Rectal smooth muscle tissue (tissue), 1 donor: Measurements from ENCODE around the gene RASD1.

ENCODE experiments used
- H3K27ac ChIP-seq: one replicate; pipeline ENCODE4 v1.7.0; 2013; ENCODE audit warnings: low read depth, low read length, inconsistent platforms
- H3K27me3 ChIP-seq: one replicate; pipeline ENCODE4 v1.7.0; 2013; ENCODE audit warnings: low read length; ENCODE audit not compliant: control insufficient read depth, insufficient read depth
- H3K36me3 ChIP-seq: one replicate; pipeline ENCODE4 v1.7.0; 2013; ENCODE audit warnings: low read length; ENCODE audit not compliant: control insufficient read depth, insufficient read depth
- H3K4me1 ChIP-seq: one replicate; pipeline ENCODE4 v1.7.0; 2013; ENCODE audit warnings: low read length; ENCODE audit not compliant: control insufficient read depth, insufficient read depth
- H3K4me3 ChIP-seq: one replicate; pipeline ENCODE4 v1.7.0; 2013; ENCODE audit warnings: low read length
- H3K9ac ChIP-seq: one replicate; pipeline ENCODE4 v1.7.0; 2013; ENCODE audit warnings: low read length

RASD1 gene

DNA sequence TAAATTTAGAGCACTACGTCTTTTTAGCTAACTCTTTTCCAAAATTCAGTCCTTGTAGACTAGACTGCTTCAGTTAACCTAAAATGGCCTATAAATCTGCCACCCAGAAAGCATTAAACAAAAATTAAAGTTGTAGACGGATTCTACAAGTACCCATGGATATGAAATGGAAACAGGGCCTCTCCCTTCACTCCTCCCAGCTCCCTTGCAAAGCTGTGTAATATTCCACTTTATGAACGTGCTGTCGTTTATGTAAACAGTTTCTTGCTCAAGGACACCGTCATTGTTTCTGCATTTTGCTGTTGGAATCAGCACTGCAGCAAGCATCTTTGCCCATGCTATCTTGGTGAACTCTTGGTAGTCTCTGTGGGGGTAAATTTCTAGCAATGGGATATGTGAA, 14.3 kb downstream of the RASD1 start:
- no peak overlapping the region for H3K9ac ChIP-seq
- H3K27me3 ChIP-seq, result no peaks in the 10 kb centered on the region

DNA sequence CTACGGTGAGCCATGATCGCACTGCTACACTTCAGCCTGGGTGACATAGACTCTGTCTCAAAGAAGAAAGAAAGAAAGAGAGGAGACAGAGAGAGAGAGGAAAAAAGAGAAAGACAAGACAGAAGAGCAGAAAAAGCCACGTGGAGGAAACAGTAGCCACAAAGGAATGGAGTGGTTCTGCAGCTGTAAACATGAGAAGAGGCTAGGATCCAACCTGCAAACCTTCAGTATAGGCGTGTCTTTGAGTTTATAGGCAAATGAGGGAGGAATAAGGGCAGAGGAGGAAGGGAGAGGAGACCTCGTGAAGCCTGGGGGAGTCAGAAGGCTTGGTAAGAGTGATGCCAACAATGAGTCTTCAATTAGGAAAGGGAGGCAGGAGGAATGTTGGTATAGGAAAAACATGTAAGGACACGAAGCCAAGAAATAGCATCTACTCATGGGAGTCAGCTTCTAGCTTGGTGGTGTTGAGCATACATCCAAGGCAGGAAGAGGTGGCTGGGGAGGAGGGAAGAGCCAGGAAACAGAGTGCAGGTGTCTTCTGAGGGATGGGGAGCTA, 15.5 kb downstream of the RASD1 start:
- no peaks in the 10 kb centered on the region for H3K27me3 ChIP-seq
- no peaks in the 10 kb centered on the region for H3K36me3 ChIP-seq
- H3K4me1 ChIP-seq, result peaks cover 16% of the 10 kb centered on the region
- H3K9ac ChIP-seq, result no peak overlapping the region
- no peak overlapping the region for H3K27ac ChIP-seq
- no peak overlapping the region for H3K4me3 ChIP-seq

More for the DNA sequence above, 14.3 kb downstream of the RASD1 start:
- Histone ChIP-seq H3K27ac (no peak overlapping the region), H3K4me3 (no peak overlapping the region), H3K4me1 (peaks cover 16% of the 10 kb centered on the region), H3K36me3 (no peaks in the 10 kb centered on the region)

DNA sequence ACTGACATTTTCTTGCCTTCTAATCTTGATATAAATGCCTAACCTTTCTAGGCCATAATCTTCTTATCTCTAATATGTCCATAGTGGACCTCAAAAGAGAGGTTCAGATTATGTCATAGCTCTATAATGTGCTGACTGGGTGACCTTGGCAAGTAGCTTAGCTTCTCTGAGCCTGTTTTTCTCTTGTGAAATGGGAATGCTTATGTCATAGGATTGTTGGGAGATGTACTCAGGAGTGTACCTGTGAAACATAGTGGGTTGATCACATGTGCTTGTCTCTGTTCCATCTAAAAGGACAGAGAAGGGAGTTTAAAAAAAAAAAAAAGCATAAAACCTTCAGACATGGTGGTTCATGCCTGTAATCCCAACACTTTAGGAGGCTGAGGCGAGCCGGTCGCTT, 17.0 kb downstream of the RASD1 start:
- peaks cover 16% of the 10 kb centered on the region for H3K4me1 ChIP-seq
- no peak overlapping the region for H3K9ac ChIP-seq
- no peaks in the 10 kb centered on the region for H3K36me3 ChIP-seq
- H3K27ac ChIP-seq, result no peak overlapping the region
- H3K27me3 ChIP-seq, result no peaks in the 10 kb centered on the region
- no peak overlapping the region for H3K4me3 ChIP-seq

DNA sequence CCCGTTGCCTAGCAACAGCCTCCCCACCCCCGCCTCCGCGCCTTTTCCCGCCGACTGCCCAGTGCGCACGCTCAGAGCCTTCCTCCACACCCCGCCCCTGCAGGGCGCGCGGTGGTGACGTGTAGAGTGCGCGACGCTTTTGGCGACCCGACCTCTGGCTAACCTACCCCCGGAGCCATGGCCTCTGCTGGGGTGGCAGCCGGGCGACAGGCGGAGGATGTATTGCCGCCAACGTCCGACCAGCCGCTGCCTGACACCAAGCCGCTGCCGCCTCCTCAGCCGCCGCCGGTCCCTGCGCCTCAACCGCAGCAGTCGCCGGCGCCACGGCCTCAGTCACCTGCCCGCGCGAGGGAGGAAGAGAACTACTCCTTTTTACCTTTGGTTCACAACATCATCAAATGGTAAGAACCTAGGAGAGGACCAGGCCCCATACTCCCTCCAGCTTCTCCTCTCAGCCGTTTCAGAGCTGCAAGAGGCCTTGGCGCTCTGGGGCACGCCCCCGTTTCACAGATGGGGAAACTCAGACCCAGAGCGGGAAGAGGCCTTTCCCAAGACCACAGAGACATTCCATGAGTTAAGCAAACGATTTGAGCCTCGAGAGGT, 19.2 kb downstream of the RASD1 start, which contains the start of gene MED9:
Gene MED9, plus strand, starts transcription at position 136 of the 603 bp plus-strand sequence. Its CDS starts 42 bp downstream, at position 178.
- peak within 1 kb of the TSS; percentile 91 for H3K4me3 ChIP-seq
- H3K27me3 ChIP-seq, result no peaks in the 10 kb centered on the region
- peak within 1 kb of the TSS; percentile 96 for H3K27ac ChIP-seq
- H3K9ac ChIP-seq, result peak within 1 kb of the TSS; percentile 90
- H3K36me3 ChIP-seq, result no peaks in the 10 kb centered on the region
- peaks cover 16% of the 10 kb centered on the region for H3K4me1 ChIP-seq

DNA sequence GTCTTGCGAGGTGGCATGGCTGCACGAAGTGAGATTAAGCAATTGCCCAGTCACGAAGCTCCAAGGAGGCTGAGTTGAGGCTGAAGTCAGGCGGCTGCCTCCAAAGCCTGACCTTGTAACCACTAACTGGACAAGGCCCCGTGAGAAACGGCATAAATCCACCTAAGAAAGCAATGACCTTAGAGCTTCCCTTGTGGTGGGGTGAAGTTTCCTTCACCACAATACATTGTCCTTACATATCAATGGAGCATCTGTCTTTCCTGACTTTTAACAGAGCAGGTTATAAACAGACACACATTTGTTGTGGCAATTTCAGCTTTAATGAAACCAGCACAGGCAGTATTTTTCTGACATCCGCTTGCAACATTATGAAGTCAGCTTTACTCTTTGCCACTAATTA, 21.9 kb downstream of the RASD1 start:
- Histone ChIP-seq H3K27ac (no peak overlapping the region), H3K4me3 (no peak overlapping the region), H3K9ac (no peak overlapping the region), H3K36me3 (no peaks in the 10 kb centered on the region), H3K27me3 (peaks cover 1% of the 10 kb centered on the region), H3K4me1 (peaks cover 16% of the 10 kb centered on the region)

DNA sequence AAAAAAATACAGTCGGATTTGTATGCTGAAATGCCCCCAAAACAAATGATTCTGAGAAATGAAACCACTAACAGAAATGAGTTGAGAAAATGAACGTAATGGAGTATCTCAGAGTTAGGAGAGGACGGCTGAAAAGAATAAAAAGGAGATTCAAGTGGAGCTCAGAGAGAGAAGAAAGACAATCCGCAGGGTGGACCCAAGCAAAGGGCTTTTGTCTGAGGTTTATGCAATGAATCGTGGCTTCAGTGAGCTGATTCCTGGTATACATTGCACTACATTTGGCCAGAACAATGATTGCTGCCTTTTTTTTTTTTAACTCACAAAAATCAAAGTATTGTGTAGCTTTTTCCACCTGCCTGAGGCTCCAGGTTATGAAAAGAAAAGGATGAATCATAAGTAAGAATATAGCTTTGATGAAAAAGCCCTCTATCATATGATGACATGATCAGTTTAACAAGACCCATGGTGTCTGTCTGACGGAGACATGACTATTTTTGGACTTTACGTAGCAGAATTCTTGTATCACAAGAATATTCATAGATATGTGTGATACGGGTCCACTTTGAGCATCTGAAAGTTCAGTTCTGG, 23.8 kb downstream of the RASD1 start:
- no peaks in the 10 kb centered on the region for H3K36me3 ChIP-seq
- H3K27me3 ChIP-seq, result peaks cover 1% of the 10 kb centered on the region
- H3K4me1 ChIP-seq, result peaks cover under 1% of the 10 kb centered on the region

DNA sequence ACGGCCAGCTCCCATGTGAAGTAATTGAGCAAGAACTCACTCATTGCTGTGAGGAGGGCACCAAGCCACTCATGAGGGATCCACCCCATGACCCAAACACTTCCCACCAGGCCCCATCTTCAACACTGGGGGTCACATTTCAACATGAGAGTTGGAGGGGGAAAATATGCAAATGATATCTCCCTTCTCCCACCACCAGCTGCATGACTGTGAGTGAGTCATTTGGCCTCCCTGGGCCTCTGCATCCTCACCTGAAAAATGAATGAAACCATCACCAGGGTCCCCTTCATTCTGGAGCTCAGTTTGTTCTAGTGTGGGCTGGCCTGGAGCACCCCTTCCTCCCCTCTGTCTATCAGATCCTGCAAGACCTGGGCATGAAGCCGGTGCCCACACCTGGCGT, 26.2 kb downstream of the RASD1 start:
- Histone ChIP-seq H3K27ac (no peak overlapping the region), H3K4me1 (no peaks in the 10 kb centered on the region), H3K27me3 (peaks cover 1% of the 10 kb centered on the region)

More for the DNA sequence above, 23.8 kb downstream of the RASD1 start:
- no peak overlapping the region for H3K27ac ChIP-seq
- H3K9ac ChIP-seq, result no peak overlapping the region
- no peak overlapping the region for H3K4me3 ChIP-seq

DNA sequence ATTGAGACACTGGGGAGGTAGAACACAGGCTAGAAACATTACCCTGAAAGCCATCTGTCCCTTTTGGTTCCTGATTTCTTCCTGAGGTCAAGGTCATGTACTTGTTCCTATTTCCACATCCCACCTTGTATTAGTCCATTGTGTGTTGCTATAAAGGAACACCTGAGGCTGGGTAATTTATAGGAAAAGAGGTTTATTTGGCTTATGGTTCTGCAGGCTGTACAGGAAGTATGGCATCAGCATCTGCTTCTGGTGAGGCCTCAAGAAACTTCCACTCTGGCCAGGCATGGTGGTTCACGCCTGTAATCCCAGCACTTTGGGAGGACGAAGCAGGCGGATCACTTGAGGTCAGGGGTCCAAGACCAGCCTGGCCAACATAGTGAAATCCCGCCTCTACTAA, 26.8 kb downstream of the RASD1 start:
- no peak overlapping the region for H3K27ac ChIP-seq
- H3K27me3 ChIP-seq, result peaks cover 1% of the 10 kb centered on the region
- H3K36me3 ChIP-seq, result no peaks in the 10 kb centered on the region
- H3K9ac ChIP-seq, result no peak overlapping the region
- no peak overlapping the region for H3K4me3 ChIP-seq
- no peaks in the 10 kb centered on the region for H3K4me1 ChIP-seq

More for the DNA sequence above, 26.2 kb downstream of the RASD1 start:
- no peaks in the 10 kb centered on the region for H3K36me3 ChIP-seq
- H3K9ac ChIP-seq, result no peak overlapping the region
- no peak overlapping the region for H3K4me3 ChIP-seq

DNA sequence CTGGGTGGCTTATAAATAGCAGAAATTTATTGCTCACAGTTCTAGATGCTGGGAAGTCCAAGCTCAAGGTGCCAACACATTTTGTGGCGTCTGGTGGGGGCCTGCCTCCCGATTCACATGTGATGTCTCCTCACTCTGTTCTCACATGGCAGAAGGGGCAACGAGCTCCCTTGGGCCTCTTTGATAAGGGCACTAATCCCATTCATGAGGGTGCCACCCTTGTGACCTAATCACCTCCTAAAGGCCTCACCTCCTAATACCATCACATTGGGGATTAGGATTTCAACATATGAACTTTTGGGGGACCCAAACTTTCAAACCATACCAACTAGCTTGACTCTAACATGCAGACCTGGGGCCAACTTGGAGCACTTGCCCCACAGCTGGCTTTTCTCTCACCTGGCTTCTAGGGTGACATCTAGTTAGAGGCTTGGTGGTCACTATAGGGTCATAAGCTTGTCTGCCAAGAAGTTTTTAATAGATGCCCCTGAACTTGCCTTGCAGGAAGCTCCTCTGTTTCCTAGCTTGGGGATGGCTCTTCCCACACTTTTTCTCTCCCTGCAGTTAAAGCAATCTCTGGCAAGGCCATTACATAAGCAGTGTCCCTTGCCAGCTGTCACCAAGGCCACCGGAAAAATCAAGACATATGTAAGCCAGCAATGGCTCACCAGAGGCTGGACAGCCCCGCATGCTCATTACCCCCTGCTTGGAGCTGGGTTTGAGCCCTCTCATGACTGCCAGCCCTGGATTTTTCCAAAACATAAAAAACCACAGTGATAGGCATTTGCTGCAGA, 27.8 kb downstream of the RASD1 start:
- Histone ChIP-seq H3K27ac (no peak overlapping the region), H3K36me3 (no peaks in the 10 kb centered on the region), H3K4me3 (no peak overlapping the region), H3K27me3 (peaks cover 1% of the 10 kb centered on the region), H3K9ac (no peak overlapping the region), H3K4me1 (no peaks in the 10 kb centered on the region)

DNA sequence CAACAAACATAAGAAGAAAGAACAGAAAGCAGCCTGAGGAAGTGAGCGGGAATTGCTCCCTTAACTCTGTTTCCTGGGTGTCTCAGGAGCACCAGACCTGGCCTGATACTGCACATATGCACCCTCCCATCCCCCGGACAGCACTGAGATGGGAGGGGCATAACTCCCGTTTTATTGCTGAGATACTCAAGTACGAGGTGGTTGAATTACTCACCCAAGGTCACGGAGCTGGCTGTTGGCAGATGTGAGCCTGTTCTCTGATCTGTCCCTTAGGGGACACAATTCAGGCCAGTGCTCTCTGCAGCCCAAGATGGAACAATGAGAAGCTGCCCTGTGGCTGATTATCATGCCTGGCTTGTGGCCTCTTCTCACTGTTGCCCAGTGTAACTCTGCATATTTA, 28.5 kb downstream of the RASD1 start:
- Histone ChIP-seq H3K27me3 (peaks cover 1% of the 10 kb centered on the region), H3K9ac (no peak overlapping the region), H3K36me3 (no peaks in the 10 kb centered on the region), H3K4me3 (no peak overlapping the region), H3K4me1 (no peaks in the 10 kb centered on the region), H3K27ac (no peak overlapping the region)

DNA sequence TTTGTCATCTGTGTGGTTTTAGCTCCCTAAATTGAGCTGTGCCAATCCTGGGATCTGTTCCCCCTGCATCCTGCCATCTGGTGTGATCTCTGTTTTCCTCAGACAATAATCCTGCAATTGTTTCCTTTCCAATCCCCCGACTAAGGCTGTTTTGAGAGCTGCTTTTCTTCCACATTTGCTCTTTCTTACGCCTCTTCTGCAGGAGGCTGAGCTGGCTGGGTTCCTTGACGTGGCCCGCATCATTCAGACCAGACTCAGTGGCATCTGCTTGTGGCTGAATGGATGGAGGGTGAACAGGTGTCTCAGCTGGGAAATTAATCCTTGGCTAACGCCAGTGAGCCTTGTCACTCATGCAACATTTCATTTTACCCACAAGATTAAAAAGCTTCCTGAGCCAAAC, 29.2 kb downstream of the RASD1 start:
- Histone ChIP-seq H3K27ac (no peak overlapping the region), H3K4me1 (no peaks in the 10 kb centered on the region), H3K9ac (no peak overlapping the region), H3K27me3 (peaks cover 1% of the 10 kb centered on the region), H3K4me3 (no peak overlapping the region), H3K36me3 (no peaks in the 10 kb centered on the region)

DNA sequence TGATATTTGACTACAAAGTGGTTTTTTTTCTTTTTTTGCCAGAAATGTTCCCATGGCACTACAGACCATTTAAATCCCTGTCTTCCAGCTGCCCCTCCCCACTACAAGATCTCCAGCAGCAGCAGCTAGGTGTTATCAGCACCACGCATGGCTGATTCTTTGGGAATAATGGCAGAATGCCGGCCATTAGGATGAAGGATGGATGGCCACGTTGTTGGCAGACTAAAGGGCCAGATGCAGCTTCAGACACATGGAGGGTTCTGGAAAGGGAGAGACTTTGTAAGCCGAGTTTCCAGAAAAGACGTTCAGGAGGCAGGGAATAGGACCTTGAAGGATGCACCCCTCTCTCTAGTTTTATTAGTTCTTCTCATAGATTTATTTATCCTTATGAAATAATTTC, 29.7 kb downstream of the RASD1 start:
- Histone ChIP-seq H3K4me1 (no peaks in the 10 kb centered on the region), H3K9ac (no peak overlapping the region), H3K4me3 (no peak overlapping the region), H3K36me3 (no peaks in the 10 kb centered on the region), H3K27ac (no peak overlapping the region), H3K27me3 (peaks cover 1% of the 10 kb centered on the region)
